Hepatocyte (in vitro differentiated cells): ENCODE measurements around the gene CADPS2. TPM values are rescaled to one million over a fixed set of nuclear protein-coding genes. Genes with fewer than 3 reads are reported as not detected.

Experiments
- DNase-seq: peaks from one replicate; pipeline ENCODE4 v3.0.0-alpha.2; 2016; ENCODE audit warnings: low spot score
- H2AFZ ChIP-seq: fragments of 200-600 bp; sonication (generic); 2 replicates; pipeline ENCODE4 v1.6.0; 2016; ENCODE audit warnings: antibody characterized with exemption, mild to moderate bottlenecking
- H3K27ac ChIP-seq: fragments of 200-600 bp; sonication (generic); 2 replicates; pipeline ENCODE4 v1.5.1; 2016; ENCODE audit warnings: mild to moderate bottlenecking
- H3K27me3 ChIP-seq: fragments of 200-600 bp; sonication (generic); 2 replicates; pipeline ENCODE4 v1.6.1; 2016
- H3K36me3 ChIP-seq: fragments of 200-600 bp; sonication (generic); replicated peaks from 2 replicates; pipeline ENCODE4 v1.5.1; 2016; ENCODE audit warnings: low read depth; ENCODE audit not compliant: insufficient read depth
- H3K4me1 ChIP-seq: fragments of 200-600 bp; sonication (generic); 2 replicates; pipeline ENCODE4 v1.5.1; 2016; ENCODE audit warnings: mild to moderate bottlenecking, moderate library complexity; ENCODE audit not compliant: insufficient read depth
- H3K4me2 ChIP-seq: fragments of 200-600 bp; sonication (generic); 2 replicates; pipeline ENCODE4 v1.6.0; 2016
- H3K4me3 ChIP-seq: fragments of 200-600 bp; sonication (generic); 2 replicates; pipeline ENCODE4 v1.5.1; 2016; ENCODE audit warnings: mild to moderate bottlenecking
- H3K79me2 ChIP-seq: fragments of 200-600 bp; sonication (generic); 2 replicates; pipeline ENCODE4 v1.6.0; 2017; ENCODE audit warnings: mild to moderate bottlenecking
- H3K9me2 ChIP-seq: fragments of 200-600 bp; sonication (generic); replicated peaks from 2 replicates; pipeline ENCODE4 v1.6.0; 2017; ENCODE audit warnings: mild to moderate bottlenecking; ENCODE audit not compliant: insufficient read depth
- H3K9me3 ChIP-seq: fragments of 200-600 bp; sonication (generic); 2 replicates; pipeline ENCODE4 v1.5.1; 2016; ENCODE audit warnings: low read depth, mild to moderate bottlenecking
- H4K20me1 ChIP-seq: fragments of 200-600 bp; sonication (generic); 2 replicates; pipeline ENCODE4 v1.6.0; 2016; ENCODE audit warnings: mild to moderate bottlenecking; ENCODE audit not compliant: insufficient read depth, poor library complexity, severe bottlenecking
- CTCF ChIP-seq: fragments of 200-600 bp; sonication (generic); IDR thresholded peaks from 2 replicates; pipeline ENCODE4 v1.5.1; 2016; ENCODE audit warnings: antibody characterized with exemption, mild to moderate bottlenecking; ENCODE audit not compliant: poor library complexity
- EZH2 ChIP-seq: fragments of 200-600 bp; sonication (generic); IDR thresholded peaks from 2 replicates; pipeline ENCODE4 v1.6.1; 2016; ENCODE audit warnings: antibody characterized with exemption, mild to moderate bottlenecking, borderline replicate concordance
- EZH2phosphoT487 ChIP-seq: fragments of 200-600 bp; sonication (generic); IDR thresholded peaks from one replicate; pipeline ENCODE4 v1.6.1; 2018; ENCODE audit warnings: antibody characterized with exemption, mild to moderate bottlenecking, low read depth, moderate library complexity; ENCODE audit not compliant: unreplicated experiment, severe bottlenecking
- whole genome bisulfite sequencing: methylation state at CpG from one replicate; pipeline ENCODE4 v1.1.6; 2016; ENCODE audit warnings: low lambda C conversion rate; ENCODE audit errors: missing lambda C conversion rate; 5-methylcytosine and 5-hydroxymethylcytosine counted together
- polyA plus RNA-seq: library from polyadenylated mRNA; unstranded; fragments of >200 nt; fragmentation: Nextera tagmentation; extraction: Ambion mirVana; gene quantifications from 2 replicates; pipeline ENCODE4 v1.2.1, GENCODE V29; 2016
- total RNA-seq: library from RNA; depleted of rRNA; stranded (reverse); fragments of >200 nt; gene quantifications from 2 replicates; pipeline ENCODE4 v1.2.3, GENCODE V29; 2014

Gene CADPS2
- total and polyA plus RNA-seq, 2 experiments from 2014 or later = 15.7 to 37.4 TPM

GRCh38 chr7:122521767-122522166, 364.5 kb downstream of the CADPS2 start:
- TF ChIP-seq EZH2phosphoT487 (no peak), CTCF (no peak), EZH2 (no peak)
- Histone ChIP-seq H3K27ac (no peak overlapping the region), H2AFZ (no peak overlapping the region), H4K20me1 (no peaks in the 10 kb centered on the region), H3K4me2 (no peak overlapping the region), H3K79me2 (no peaks in the 10 kb centered on the region), H3K36me3 (no peaks in the 10 kb centered on the region), H3K4me3 (no peak overlapping the region), H3K9me3 (no peaks in the 10 kb centered on the region), H3K9me2 (no peaks in the 10 kb centered on the region), H3K4me1 (no peaks in the 10 kb centered on the region), H3K27me3 (no peaks in the 10 kb centered on the region)
- no peak for DNase-seq

DNA sequence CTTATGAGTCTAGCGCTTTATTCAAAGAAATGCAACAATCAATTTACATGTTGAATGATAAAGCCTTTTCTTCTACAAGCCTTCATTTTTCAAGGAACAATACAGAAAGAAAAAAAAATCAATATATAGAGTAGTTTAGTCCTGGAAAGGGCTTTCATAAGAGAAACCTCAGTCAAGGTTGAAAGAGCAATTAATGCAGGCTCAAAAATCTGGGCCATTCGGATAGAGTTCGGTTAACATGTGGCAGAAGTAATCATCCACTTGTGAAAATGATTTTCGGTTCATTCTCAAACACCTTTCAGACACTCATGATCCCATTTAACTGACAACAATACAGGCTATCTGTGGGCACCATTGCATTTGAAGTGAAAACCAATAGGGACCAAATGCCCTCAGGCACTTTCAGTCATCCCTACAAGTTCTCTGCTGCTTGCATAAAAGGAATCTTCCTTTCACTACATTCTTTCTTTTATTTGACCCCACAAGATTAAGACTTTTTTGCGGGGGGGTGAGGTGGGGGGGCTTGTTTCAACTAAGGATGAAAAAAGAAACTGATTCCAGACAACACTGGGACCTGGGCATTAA, 365.2 kb downstream of the CADPS2 start:
- H2AFZ ChIP-seq = no peak overlapping the region
- H3K27ac ChIP-seq = no peak overlapping the region
- H3K79me2 ChIP-seq = no peaks in the 10 kb centered on the region
- no peaks in the 10 kb centered on the region for H3K36me3 ChIP-seq
- H4K20me1 ChIP-seq = no peaks in the 10 kb centered on the region
- H3K9me2 ChIP-seq = no peaks in the 10 kb centered on the region
- H3K4me2 ChIP-seq = no peak overlapping the region
- no peak for DNase-seq
- no peaks in the 10 kb centered on the region for H3K27me3 ChIP-seq
- no peaks in the 10 kb centered on the region for H3K9me3 ChIP-seq
- TF ChIP-seq EZH2phosphoT487 (no peak), CTCF (no peak), EZH2 (no peak)
- 49% methylated on average over 5 of the region's 5 CpGs for WGBS
- no peaks in the 10 kb centered on the region for H3K4me1 ChIP-seq
- no peak overlapping the region for H3K4me3 ChIP-seq

DNA sequence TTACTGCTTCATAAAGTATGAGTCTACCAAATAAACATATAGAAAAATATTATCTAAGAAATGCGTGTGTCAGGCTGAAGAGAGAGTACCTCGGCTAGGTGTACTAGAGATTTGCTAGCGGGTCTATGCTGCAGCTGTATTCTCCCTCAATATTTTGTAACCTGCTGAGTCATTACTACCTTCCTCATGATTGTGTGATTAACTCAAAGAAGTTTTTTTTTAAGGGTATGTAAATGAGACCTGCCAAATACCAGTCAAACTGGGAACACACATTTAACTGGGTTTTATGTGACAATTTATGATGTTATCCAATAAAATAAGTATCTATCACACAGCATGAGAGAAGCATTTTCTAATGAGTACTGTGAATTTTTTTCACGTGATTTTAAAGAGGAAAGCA, 367.8 kb downstream of the CADPS2 start:
- Histone ChIP-seq H3K9me3 (no peaks in the 10 kb centered on the region), H3K4me1 (no peaks in the 10 kb centered on the region), H4K20me1 (no peaks in the 10 kb centered on the region), H3K27me3 (no peaks in the 10 kb centered on the region), H3K4me3 (no peak overlapping the region), H2AFZ (no peak overlapping the region), H3K4me2 (no peak overlapping the region), H3K27ac (no peak overlapping the region), H3K9me2 (no peaks in the 10 kb centered on the region), H3K79me2 (no peaks in the 10 kb centered on the region), H3K36me3 (no peaks in the 10 kb centered on the region)
- 80% methylated on average over 4 of the region's 4 CpGs for WGBS
- DNase-seq = no peak
- TF ChIP-seq CTCF = no peak
- TF ChIP-seq EZH2 = no peak
- TF ChIP-seq EZH2phosphoT487 = no peak

GRCh38 chr7:122517576-122517975, 368.7 kb downstream of the CADPS2 start:
- WGBS = 50% methylated on average over 1 of the region's 1 CpG
- H3K4me1 ChIP-seq = no peaks in the 10 kb centered on the region
- no peak overlapping the region for H3K4me3 ChIP-seq
- no peaks in the 10 kb centered on the region for H3K36me3 ChIP-seq
- TF ChIP-seq EZH2 (no peak), EZH2phosphoT487 (no peak), CTCF (no peak)
- DNase-seq = no peak
- no peak overlapping the region for H3K27ac ChIP-seq
- H3K9me3 ChIP-seq = no peaks in the 10 kb centered on the region
- H3K9me2 ChIP-seq = no peaks in the 10 kb centered on the region
- H2AFZ ChIP-seq = no peak overlapping the region
- no peaks in the 10 kb centered on the region for H3K79me2 ChIP-seq
- H4K20me1 ChIP-seq = no peaks in the 10 kb centered on the region
- no peak overlapping the region for H3K4me2 ChIP-seq
- H3K27me3 ChIP-seq = no peaks in the 10 kb centered on the region
